Activated CD8-positive, alpha-beta memory T cell treated with anti-CD3 and anti-CD28 coated beads for 48 hours (primary cell): ENCODE measurements around the gene ZNF425.
A peak's percentile ranks its signal among the peaks of the same experiment; 100 is the strongest.
"Not testable (repeated sequence)": the region's sequence is repeated elsewhere in the genome, so short reads cannot be mapped to it uniquely, and the experiment has no call there.

Experiments
- DNase-seq, 3 experiments: peaks; one replicate each; pipeline ENCODE4 v3.0.0-alpha.2; 2020; ENCODE audit warnings: low read depth in 2 of 3, low spot score in 2 of 3

Gene ZNF425, protein sequence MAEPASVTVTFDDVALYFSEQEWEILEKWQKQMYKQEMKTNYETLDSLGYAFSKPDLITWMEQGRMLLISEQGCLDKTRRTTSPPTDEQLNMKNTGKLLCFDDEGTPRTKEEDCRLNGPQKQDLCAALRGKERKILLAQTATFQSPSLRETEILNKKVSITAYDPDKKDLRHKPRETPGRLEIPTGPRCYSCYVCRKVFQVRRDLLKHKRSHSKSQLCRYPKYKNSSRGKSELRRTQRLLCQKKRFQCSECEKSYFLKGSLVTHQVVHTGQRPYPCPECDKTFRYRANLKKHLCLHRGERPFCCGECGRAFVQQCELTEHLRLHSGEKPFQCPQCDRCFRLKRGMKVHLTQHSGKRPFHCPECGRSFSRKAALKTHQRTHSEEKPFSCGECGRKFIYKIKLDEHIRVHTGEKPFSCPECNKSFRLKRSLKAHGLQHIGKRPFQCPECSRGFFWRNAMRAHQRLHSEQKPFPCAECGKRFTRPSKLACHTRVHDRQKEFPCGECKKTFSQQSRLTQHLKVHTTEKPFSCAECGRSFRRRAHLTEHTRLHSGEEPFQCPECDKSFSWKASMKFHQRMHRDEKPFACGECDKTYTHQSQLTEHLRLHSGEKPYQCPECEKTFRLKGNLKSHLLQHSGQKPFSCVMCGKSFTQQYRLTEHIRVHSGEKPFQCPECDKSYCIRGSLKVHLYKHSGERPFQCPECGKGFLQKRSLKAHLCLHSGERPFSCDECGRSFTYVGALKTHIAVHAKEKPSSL

GRCh38 chr7:149125863-149126661, at the start of gene ZNF425:
TSS of gene ZNF425 (minus strand) at chr7:149126324. CDS start at chr7:149126213, 111 bp downstream.
- peak; percentile 86 to 96 (median 91) for DNase-seq

GRCh38 chr7:149175150-149175549, 49.0 kb upstream of the ZNF425 start:
- DNase-seq: no peak

GRCh38 chr7:149172534-149172920, 46.4 kb upstream of the ZNF425 start:
- DNase-seq: no peak

DNA sequence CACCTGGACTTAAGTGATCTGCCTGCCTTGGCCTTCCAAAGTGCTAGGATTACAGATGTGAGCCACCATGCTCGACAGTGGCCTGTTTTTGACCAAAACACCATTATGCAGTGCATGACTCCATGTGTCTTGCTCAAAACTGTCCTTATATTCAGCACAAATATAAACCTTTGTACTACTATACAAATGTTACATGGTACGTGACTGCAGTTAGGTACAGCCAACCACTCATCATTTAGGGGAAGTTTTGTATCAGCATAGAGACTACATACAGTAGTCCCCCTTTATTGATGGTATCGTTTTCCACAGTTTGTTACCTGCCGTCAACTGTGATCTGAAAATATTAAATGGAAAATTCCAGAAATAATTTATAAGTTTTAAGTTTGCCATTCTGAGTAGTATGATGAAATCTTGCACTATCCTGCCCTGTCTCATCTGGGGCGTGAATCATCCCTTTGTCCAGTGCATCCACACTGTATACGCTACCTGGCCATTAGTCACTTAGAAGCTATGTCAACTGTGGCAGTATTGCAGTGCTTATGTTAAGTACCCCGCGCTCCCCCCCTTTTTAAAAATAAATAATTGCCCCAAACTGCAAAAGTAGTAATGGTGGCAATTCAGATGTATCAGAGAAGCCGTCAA, 45.9 kb upstream of the ZNF425 start:
- DNase-seq: no peak

DNA sequence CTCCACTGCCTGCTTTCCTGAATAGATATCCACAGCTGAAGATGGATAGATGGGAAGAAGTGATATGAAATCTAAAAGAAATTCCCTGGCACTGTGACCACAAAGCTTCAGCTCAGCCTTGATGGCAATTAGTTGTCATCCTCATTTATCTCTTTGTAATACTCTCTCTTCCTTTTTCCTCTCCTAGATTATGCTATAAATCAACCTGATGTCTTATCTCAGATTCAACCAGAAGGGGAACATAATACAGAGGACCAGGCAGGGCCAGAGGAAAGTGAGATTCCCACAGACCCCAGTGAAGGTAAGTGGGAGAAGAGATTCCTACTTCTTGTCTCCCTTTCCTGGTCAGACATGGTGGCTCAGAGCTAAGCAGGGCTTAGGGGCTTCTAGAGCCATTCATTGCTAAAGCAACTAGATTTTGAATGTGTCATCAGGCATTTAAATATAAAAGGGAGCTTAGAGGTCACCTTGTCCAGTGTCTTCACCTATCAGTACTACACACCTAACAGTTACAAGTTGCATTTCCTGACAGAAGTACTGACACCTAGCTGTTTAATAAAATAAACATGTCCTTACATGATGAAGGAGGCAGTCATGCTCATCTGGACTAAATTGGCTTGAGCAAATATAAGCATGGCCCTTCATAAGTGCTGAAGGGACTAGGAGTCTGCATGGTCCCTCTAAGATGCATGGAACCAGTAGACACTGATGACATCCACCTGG, 40.7 kb upstream of the ZNF425 start:
- DNase-seq: no peak

DNA sequence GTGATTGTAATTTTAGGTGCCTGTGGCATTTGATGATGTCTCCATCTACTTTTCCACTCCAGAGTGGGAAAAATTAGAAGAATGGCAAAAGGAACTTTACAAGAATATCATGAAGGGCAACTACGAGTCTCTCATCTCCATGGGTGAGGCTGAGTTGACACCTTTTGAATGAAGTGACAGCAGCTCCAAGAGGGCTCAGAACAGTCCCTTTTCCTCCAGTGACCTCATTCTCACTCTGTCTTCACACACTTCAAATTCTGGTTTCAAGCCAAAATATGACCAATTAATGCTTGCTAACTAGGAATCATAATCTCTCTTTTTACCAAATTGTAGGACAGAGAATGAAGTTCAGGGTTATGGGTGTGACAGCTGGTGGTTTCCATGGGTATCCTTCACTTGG, 40.0 kb upstream of the ZNF425 start:
- no peak for DNase-seq

DNA sequence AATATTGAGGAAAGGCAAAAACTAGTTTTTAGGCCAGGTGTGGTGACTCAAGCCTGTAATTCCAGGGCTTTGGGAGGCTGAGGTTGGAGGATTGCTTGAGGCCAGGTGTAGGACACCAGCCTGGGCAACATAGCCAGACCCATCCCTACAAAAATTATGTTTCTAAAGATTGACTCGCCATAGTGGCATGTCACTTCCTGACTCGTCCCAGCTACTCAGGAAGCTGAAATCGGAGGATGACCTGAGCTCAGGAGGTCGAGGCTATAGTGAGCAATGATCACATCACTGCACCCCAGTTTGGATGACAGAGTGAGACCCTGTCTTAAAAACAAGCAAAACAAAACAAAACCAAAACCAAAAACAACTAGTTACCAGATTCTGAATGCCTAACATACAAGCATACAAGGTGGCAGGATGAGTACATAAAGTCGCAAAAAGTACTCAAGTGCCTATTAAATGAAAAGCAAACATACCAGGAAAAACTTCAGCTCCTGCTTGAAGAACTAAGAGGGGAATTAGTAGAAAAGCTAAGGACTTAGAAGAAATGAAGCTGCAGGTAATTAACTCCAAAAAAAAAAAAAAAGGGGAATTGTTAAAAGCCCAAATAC, 35.2 kb upstream of the ZNF425 start:
- no peak for DNase-seq

DNA sequence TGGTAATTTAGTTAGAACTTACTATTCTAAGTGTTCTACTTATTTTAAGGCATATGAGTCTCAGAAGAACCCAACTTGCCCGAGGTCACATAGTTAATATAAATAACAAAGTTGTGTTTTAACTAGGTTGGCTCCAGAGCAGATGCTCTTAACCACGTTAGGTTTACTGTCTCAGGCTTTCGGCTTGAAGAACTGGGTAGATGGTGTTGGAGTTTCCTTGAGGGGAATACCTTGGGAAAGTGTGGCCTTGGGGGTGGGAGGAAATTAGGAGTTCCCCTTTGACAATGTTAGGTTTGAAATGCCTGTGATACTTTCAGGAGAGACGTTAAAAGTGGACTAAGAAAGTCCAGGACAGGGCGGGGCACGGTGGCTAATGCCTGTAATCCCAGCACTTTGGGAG, 30.8 kb upstream of the ZNF425 start:
- DNase-seq: no peak

GRCh38 chr7:149154056-149154455, 27.9 kb upstream of the ZNF425 start:
- DNase-seq: no peak

GRCh38 chr7:149153346-149153745, 27.2 kb upstream of the ZNF425 start:
- DNase-seq: no peak

- no peak for DNase-seq
Measured at GRCh38 chr7:149150981-149151380, 24.9 kb upstream of the ZNF425 start.

GRCh38 chr7:149147752-149148653, 21.9 kb upstream of the ZNF425 start:
- peak; percentile 27 to 40 (median 38) for DNase-seq

DNA sequence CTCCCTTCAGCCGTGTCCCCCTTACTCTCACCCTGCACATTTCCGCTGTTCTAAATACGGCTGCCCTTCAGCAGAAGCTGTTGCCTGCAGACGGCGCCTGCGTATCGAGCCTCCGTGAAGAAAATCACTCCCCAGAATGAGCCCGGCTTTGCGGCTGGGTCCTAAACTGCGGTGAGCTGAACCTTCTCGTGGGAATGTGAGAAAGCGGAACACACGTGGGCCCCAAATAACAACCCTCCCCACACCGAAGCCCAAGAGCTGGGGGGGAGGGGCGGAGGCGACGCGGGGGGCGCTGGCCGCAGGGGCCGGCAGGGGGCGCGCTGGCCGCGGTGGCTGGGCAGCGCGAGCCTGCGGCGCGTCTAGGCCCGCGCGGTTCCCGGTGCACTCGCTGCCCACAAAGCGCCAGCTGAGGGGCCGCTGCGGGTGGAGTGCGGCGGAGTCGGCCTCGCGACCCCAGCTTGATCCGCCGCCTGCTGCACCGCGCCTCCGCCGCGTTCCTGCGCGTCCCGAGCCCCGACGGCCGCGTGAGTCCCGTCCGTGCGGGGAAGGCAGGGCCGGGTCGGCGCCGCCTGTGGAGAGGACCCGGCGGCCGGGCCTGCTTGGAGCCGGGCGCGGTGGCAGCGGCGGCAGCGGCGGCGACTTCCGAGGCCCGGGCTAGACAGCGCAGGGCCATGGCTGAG, 21.1 kb upstream of the ZNF425 start, which contains the start of gene ZNF398:
TSS of gene ZNF398 (plus strand) at position 382 of the 680 bp plus-strand sequence. CDS start at position 672, 290 bp downstream.
- DNase-seq: peak; percentile 61 to 72 (median 66)

GRCh38 chr7:149145031-149145845, 19.1 kb upstream of the ZNF425 start:
- DNase-seq: no peak

GRCh38 chr7:149144436-149144922, 18.4 kb upstream of the ZNF425 start:
- not testable (repeated sequence) for DNase-seq

DNA sequence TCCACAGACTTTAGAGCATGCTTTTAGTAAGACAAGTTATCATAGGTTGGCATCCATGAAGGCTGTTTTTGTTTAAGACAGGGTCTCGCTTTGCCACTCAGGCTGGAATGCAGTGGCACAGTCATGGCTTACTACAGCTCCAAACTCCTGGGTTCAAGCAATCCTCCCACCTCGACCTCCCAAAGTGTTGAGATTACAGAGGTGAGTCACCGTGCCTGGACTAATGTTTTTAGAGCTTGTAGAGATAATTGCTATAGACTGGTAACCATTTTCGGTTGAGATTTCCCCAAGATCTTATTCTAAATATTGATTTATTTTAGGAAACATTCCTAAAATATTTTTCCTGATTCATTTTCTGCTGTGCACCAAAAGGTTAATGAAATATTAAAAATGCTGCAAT, 15.8 kb upstream of the ZNF425 start:
- DNase-seq: no peak

DNA sequence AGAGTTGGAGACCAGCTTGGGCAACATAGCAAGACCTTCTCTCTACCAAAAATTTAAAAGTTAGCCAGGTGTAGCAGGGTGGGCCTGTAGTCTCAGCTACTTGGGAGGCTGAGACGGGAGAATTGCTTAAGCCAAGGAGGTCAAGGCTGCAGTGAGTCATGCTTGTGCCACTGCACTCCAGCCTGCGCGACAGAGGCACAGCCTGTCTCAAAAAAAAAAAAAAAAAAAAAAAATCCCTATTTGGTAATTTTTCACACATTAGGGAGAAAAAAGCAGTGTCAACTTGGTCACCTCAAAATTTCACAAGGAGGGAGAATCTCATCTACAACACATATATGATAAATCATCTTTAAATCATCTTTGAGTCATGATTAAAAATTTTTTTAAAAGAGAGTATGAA, 14.7 kb upstream of the ZNF425 start:
- no peak for DNase-seq
